Thoracic aorta (tissue), 2 donors: ENCODE data around the gene SNAPIN. TPM values are rescaled to one million over a fixed set of nuclear protein-coding genes. Genes with fewer than 3 reads are reported as not detected.

Experiments used
- ATAC-seq: fragments of 150-250 bp; one replicate; pipeline ENCODE4 v1.8.0; 2017; ENCODE audit warnings: low read depth; ENCODE audit not compliant: insufficient number of reproducible peaks, low FRiP score
- DNase-seq: peaks from one replicate; pipeline ENCODE4 v3.0.0-alpha.2; 2020; ENCODE audit warnings: low spot score
- H3K27ac ChIP-seq, 2 donors: fragments of 200-600 bp; sonication (generic); 1 replicate in 1 of 2; 2 replicates in 1 of 2; pipeline ENCODE4 v1.5.1; 2016; ENCODE audit warnings: mild to moderate bottlenecking in 2 of 2, moderate library complexity in 2 of 2
- H3K27me3 ChIP-seq: fragments of 200-600 bp; sonication (generic); replicated peaks from 2 replicates; pipeline ENCODE4 v1.6.0; 2016; ENCODE audit warnings: mild to moderate bottlenecking; ENCODE audit not compliant: insufficient read depth
- H3K36me3 ChIP-seq: fragments of 200-600 bp; sonication (generic); one replicate; pipeline ENCODE4 v1.5.1; 2016
- H3K4me1 ChIP-seq, 2 donors: fragments of 200-600 bp; sonication (generic); 1 replicate in 1 of 2; 2 replicates in 1 of 2; pipeline versions ENCODE4 v1.5.1 to v1.6.0; 2016; ENCODE audit warnings: low read depth in 2 of 2, mild to moderate bottlenecking in 1 of 2; ENCODE audit not compliant: control insufficient read depth in 1 of 2
- H3K4me3 ChIP-seq: fragments of 200-600 bp; sonication (generic); 2 replicates; pipeline ENCODE4 v1.5.1; 2016; ENCODE audit warnings: mild to moderate bottlenecking
- H3K9me3 ChIP-seq: fragments of 200-600 bp; sonication (generic); 2 replicates; pipeline ENCODE4 v1.5.1; 2016
- total RNA-seq, 2 donors: library from RNA; depleted of rRNA; stranded (reverse); fragments of >200 nt; gene quantifications; one replicate each; pipeline versions ENCODE4 v1.1.0 to v1.2.3, GENCODE V29; 2016
- TF ChIP-seq, protein P1 (sequence below): fragments of 200-600 bp; sonication (generic); IDR thresholded peaks from one replicate; pipeline ENCODE4 v1.5.1; 2019; ENCODE audit warnings: antibody characterized with exemption

Gene SNAPIN
- total RNA-seq, 2 donors from 2014 or later = 37.9 to 41.6 TPM

DNA sequence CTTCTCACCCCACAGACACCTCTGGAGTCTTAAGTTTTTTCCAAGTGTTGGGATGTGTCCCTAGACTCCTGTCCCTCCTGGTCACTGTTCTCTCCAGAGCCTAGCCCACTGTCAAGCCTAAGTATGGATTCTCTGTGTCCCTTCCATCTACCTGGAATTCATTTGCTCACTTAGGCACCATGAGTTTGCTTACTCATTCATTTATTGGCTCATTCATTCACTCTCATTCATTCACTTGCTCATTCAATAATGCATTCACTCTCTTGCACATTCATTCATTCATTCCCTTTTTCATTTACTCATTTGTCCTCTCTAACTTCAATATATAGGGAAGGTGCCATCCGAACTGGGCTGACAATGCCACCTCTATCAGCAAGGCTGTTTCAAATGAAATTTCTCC lies 47.1 kb upstream of the SNAPIN start:
- Histone ChIP-seq H3K27me3 (no peaks in the 10 kb centered on the region), H3K4me3 (peak overlapping the region; percentile 87), H3K4me1 (peaks cover 20 to 51% of the 10 kb centered on the region in 2 donors), H3K36me3 (peaks cover 14% of the 10 kb centered on the region), H3K9me3 (no peaks in the 10 kb centered on the region), H3K27ac (peak overlapping the region in 1 of 2 donors; percentile 96)
- TF ChIP-seq, protein P1, sequence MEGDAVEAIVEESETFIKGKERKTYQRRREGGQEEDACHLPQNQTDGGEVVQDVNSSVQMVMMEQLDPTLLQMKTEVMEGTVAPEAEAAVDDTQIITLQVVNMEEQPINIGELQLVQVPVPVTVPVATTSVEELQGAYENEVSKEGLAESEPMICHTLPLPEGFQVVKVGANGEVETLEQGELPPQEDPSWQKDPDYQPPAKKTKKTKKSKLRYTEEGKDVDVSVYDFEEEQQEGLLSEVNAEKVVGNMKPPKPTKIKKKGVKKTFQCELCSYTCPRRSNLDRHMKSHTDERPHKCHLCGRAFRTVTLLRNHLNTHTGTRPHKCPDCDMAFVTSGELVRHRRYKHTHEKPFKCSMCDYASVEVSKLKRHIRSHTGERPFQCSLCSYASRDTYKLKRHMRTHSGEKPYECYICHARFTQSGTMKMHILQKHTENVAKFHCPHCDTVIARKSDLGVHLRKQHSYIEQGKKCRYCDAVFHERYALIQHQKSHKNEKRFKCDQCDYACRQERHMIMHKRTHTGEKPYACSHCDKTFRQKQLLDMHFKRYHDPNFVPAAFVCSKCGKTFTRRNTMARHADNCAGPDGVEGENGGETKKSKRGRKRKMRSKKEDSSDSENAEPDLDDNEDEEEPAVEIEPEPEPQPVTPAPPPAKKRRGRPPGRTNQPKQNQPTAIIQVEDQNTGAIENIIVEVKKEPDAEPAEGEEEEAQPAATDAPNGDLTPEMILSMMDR = no peak
- DNase-seq = no peak
- no peak for ATAC-seq

DNA sequence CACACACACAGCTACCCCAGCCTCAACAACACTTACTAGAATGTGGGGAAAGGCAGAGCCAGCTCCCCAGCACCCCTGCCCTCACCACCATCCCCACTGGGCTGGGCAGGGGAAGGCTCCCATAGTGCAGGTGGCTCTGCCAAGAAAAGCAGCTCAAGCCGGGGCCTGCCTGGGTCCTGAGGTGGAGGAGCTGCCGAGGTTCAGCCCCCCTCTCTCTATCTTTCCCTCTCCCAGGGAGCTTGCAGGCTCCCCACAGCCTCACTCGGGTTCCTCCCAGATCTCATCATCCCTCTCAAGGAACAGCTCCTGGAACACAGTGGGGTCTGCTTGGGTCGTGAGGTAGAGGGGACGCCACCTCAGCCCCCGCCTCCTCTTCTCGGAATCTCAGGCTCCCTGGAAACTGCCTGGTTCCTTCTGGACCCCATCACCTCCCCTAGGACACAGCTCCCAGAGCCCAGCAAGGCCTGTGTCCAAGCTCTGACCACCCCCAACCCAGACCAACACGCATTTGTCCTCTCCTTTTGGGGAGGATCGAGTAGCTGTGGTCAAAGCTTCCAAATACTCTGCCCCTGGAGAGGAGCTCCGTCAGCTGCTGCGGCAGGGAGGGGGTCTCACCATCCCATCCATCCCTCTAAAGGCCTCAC lies 46.3 kb upstream of the SNAPIN start:
- TF ChIP-seq, protein P1 = no peak
- Histone ChIP-seq H3K9me3 (no peaks in the 10 kb centered on the region), H3K27me3 (no peaks in the 10 kb centered on the region), H3K36me3 (peaks cover 6% of the 10 kb centered on the region), H3K27ac (peak overlapping the region; percentile 81 to 96), H3K4me3 (peak overlapping the region; percentile 87), H3K4me1 (peaks cover 20 to 49% of the 10 kb centered on the region in 2 donors)
- ATAC-seq (no peak), DNase-seq (no peak)

DNA sequence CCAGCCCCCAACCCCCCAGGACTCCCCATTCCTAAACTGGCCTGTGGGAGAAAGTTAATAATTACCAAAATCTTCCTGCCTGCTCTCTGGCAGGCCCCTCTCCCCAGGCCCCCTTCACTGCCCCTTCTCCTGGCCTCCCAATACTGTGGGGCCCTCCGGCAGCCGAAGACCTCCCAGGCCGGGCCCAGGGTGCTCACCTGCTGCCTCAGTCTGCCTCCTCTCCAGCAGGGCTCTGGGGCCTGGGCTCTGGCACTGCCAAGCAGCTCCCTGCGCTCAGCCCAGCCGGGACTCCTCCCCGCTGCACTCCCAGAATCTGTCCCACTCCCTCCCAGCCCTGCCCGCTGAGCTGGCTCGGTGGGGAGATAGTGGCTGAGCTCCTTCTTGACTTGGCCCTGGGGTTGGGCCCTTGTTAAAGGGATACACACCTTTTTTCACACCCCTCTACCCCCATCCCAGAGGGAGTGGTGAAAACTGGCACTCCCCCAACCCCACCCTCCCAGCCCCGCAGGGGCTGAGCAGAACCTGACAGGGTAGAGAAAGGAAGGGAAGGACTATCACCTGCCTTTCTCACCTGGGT lies 45.7 kb upstream of the SNAPIN start, which contains the start of gene S100A16:
Gene S100A16 (minus strand): TSS at position 383 of the 577 bp plus-strand sequence. CDS start 4,986 bp downstream, outside the sequence.
- peak within 1 kb of the TSS; percentile 81 to 96 for H3K27ac ChIP-seq
- H3K4me3 ChIP-seq = peak within 1 kb of the TSS; percentile 87
- H3K9me3 ChIP-seq = no peaks in the 10 kb centered on the region
- peaks cover 20 to 43% of the 10 kb centered on the region in 2 donors for H3K4me1 ChIP-seq
- H3K36me3 ChIP-seq = no peaks in the 10 kb centered on the region
- DNase-seq (peak; percentile 60), ATAC-seq (no peak)
- TF ChIP-seq, protein P1 = no peak
- no peaks in the 10 kb centered on the region for H3K27me3 ChIP-seq

DNA sequence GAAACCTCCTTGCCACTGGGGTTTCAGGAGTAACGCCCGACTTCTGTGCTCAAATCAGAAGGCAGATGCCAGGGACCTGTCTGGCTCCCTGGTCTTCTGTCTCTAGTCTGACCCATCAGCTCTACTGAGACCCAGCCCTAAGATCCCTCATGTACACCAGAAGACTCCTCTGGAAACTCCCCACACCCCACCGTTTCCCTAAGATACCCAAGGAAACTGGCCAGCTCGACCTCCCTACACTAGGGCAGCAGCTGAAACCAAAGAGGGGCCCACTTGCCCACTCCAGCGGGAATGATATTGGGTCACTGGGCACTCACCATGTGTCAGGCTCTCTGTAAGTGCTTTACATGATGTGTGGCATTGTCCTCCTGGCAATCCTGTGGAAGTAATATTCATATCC lies 45.1 kb upstream of the SNAPIN start:
- H3K4me3 ChIP-seq = peak overlapping the region; percentile 87
- no peaks in the 10 kb centered on the region for H3K36me3 ChIP-seq
- ATAC-seq = no peak
- H3K9me3 ChIP-seq = no peaks in the 10 kb centered on the region
- H3K27ac ChIP-seq = peak overlapping the region; percentile 81 to 96
- H3K4me1 ChIP-seq = peaks cover 15 to 38% of the 10 kb centered on the region in 2 donors
- TF ChIP-seq, protein P1 = no peak
- H3K27me3 ChIP-seq = no peaks in the 10 kb centered on the region
- DNase-seq = no peak

DNA sequence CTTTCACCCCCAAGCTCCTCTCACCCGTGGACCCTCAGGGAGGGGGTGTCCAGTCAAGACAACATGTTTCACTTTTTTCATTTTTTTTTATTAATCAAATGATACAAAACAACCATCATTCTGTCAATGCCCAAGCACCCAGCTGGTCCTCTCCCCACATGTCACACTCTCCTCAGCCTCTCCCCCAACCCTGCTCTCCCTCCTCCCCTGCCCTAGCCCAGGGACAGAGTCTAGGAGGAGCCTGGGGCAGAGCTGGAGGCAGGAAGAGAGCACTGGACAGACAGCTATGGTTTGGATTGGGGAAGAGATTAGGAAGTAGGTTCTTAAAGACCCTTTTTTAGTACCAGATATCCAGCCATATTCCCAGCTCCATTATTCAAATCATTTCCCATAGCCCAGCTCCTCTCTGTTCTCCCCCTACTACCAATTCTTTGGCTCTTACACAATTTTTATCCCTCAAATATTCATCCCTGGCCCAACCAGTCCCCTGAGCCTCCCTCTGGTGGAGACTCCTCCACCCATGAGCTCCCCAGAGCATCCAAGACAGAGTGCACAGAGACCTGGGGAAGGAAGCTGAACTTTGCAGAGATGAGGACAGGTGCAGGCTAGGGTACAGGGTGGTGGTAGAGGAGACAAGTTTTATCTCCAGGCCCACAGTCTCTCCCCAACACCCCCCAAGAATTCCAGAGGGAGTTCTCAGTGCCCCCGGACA lies 44.2 kb upstream of the SNAPIN start:
- no peak overlapping the region for H3K27ac ChIP-seq
- H3K4me1 ChIP-seq = peaks cover 11 to 28% of the 10 kb centered on the region in 2 donors

More for the DNA sequence above, 44.2 kb upstream of the SNAPIN start:
- no peaks in the 10 kb centered on the region for H3K9me3 ChIP-seq
- no peaks in the 10 kb centered on the region for H3K27me3 ChIP-seq
- no peak overlapping the region for H3K4me3 ChIP-seq
- ATAC-seq = no peak
- TF ChIP-seq, protein P1 = no peak
- H3K36me3 ChIP-seq = no peaks in the 10 kb centered on the region
- no peak for DNase-seq
